ENCODE results near the gene TXK.

- TF ChIP-seq, protein P1, sequence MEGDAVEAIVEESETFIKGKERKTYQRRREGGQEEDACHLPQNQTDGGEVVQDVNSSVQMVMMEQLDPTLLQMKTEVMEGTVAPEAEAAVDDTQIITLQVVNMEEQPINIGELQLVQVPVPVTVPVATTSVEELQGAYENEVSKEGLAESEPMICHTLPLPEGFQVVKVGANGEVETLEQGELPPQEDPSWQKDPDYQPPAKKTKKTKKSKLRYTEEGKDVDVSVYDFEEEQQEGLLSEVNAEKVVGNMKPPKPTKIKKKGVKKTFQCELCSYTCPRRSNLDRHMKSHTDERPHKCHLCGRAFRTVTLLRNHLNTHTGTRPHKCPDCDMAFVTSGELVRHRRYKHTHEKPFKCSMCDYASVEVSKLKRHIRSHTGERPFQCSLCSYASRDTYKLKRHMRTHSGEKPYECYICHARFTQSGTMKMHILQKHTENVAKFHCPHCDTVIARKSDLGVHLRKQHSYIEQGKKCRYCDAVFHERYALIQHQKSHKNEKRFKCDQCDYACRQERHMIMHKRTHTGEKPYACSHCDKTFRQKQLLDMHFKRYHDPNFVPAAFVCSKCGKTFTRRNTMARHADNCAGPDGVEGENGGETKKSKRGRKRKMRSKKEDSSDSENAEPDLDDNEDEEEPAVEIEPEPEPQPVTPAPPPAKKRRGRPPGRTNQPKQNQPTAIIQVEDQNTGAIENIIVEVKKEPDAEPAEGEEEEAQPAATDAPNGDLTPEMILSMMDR (IDR thresholded peaks at IDR 0.05): no peak
- no peak for TF ChIP-seq POLR2AphosphoS5 (IDR thresholded peaks at IDR 0.05)
Observed at GRCh38 chr4:48102303-48102702, 31.7 kb downstream of the TXK start.

All from prostate gland (tissue), 2 donors.